ENCODE results near the gene RING1. TPM values are rescaled to one million over a fixed set of nuclear protein-coding genes. Genes with fewer than 3 reads are reported as not detected.

The RING1 gene
- total RNA-seq, 2 experiments from 2014 or later, result 38.1 to 44.0 TPM

DNA sequence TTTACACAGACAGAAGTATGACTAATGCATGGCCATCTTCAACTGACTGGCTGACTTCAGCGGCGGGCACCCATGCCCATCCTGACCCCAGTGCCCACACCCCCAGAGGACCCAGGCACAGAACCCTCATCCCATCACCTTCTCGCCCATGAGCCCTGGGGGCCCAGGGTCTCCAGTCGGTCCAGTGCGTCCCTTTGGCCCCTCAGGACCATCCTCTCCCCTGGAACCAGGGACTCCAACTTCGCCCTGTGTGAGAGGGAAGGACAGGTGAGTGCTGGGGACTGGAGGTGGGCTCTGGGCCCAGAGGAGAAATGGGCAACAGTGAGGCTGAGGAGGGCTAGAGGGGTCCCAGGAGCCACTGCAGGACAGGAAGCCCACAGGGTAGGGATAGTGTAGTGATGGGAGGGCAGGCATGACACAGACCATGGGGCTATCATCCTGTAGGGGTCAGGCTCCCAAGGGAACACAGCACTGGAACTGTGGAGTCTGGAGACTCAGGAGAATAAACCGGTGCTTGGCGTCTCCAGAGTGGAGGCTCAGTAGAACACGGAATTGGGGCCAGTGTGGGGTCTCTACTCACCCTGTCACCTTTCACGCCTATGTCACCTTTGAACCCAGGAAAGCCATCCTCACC lies 32.7 kb upstream of the RING1 start:
- no peak overlapping the region for H3K27ac Mint-ChIP-seq
- H3K9me3 Mint-ChIP-seq, result no peaks in the 10 kb centered on the region
- POLR2A ChIA-PET, result no interaction called here

GRCh38 chr6:33176906-33177305 lies 31.4 kb upstream of the RING1 start:
- no peak overlapping the region for H3K27ac Mint-ChIP-seq
- H3K9me3 Mint-ChIP-seq, result no peaks in the 10 kb centered on the region
- no peaks in the 10 kb centered on the region for H3K4me1 Mint-ChIP-seq
- peaks cover 3% of the 10 kb centered on the region for H3K27me3 Mint-ChIP-seq
- CTCF ChIA-PET, result interaction anchor here (1.5 kb wide), 1 partner anchor 13 kb away, joined by 4 read pairs; no protein-coding TSS in a partner anchor
- no peak overlapping the region for H3K4me3 Mint-ChIP-seq
- POLR2A ChIA-PET, result no interaction called here
- DNase-seq, result no peak
- H3K36me3 Mint-ChIP-seq (ENCODE audit: low read depth), result no peaks in the 10 kb centered on the region

More for the DNA sequence above, 32.7 kb upstream of the RING1 start:
- Mint-ChIP-seq H3K27me3 (peaks cover 3% of the 10 kb centered on the region), H3K36me3 (ENCODE audit: low read depth) (no peaks in the 10 kb centered on the region), H3K4me1 (no peaks in the 10 kb centered on the region), H3K4me3 (no peak overlapping the region)
- CTCF ChIA-PET, result interaction anchor here (1.5 kb wide), 1 partner anchor 13 kb away, joined by 4 read pairs; no protein-coding TSS in a partner anchor
- DNase-seq, result no peak

DNA sequence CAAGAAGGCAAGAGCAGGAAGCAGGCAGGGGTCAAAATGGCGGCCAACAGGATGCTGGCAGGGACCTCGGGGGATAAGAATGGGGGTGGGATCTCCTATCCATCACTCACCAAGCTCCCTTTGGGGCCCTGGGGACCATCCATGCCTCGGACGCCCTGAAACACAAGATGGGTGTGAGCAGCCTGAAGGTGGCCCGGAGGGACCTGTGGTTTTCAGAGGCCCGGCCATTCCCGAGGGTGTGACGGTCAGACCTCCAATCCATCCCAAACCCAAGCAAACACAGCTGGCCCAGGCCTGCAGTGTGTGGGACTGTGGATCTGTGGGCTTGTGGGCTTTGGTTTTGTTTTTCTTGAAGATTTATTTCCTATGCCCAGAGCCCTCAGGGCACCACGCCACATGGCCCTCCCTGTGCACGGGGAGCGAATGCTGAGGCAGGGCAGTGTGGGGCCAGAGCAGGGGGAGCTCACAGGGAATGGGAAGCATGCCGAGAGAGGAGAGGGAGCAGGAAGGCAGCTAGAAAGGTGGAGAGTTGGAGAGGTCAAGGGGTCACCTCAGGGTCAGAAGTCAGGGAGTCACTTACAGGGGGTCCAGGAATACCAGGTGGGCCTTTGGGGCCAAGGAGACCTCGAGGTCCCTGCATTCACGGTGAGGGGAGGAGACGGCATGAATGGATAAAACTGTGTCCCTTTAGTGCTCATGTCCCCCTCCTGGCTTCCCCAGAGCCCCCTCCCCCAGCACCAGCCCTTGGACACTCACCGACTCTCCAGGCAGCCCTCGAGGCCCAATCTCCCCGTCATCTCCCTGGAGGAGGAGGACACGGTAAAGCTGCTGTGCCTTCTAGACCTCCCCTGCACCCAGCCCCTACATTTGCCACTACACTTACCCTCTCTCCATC lies 30.5 kb upstream of the RING1 start:
- peaks cover 3% of the 10 kb centered on the region for H3K27me3 Mint-ChIP-seq
- POLR2A ChIA-PET, result no interaction called here
- no peak overlapping the region for H3K4me3 Mint-ChIP-seq
- H3K4me1 Mint-ChIP-seq, result peaks cover 2% of the 10 kb centered on the region
- no peak for DNase-seq
- peaks cover 3% of the 10 kb centered on the region for H3K36me3 Mint-ChIP-seq (ENCODE audit: low read depth)
- CTCF ChIA-PET, result interaction anchor here (1.5 kb wide), 1 partner anchor 14 kb away, joined by 4 read pairs; no protein-coding TSS in a partner anchor
- H3K9me3 Mint-ChIP-seq, result peaks cover 2% of the 10 kb centered on the region
- H3K27ac Mint-ChIP-seq, result peak overlapping the region; percentile 50

GRCh38 chr6:33178755-33179475 lies 29.4 kb upstream of the RING1 start:
- Mint-ChIP-seq H3K36me3 (ENCODE audit: low read depth) (peaks cover 14% of the 10 kb centered on the region), H3K4me3 (no peak overlapping the region), H3K27ac (no peak overlapping the region), H3K4me1 (peaks cover 14% of the 10 kb centered on the region), H3K27me3 (peaks cover 3% of the 10 kb centered on the region), H3K9me3 (peaks cover 14% of the 10 kb centered on the region)
- POLR2A ChIA-PET, result no interaction called here
- CTCF ChIA-PET, result interaction anchor here (0.9 kb wide), 1 partner anchor 30 kb away, joined by 3 read pairs; the partner anchor contains the start of gene RING1
- no peak for DNase-seq

DNA sequence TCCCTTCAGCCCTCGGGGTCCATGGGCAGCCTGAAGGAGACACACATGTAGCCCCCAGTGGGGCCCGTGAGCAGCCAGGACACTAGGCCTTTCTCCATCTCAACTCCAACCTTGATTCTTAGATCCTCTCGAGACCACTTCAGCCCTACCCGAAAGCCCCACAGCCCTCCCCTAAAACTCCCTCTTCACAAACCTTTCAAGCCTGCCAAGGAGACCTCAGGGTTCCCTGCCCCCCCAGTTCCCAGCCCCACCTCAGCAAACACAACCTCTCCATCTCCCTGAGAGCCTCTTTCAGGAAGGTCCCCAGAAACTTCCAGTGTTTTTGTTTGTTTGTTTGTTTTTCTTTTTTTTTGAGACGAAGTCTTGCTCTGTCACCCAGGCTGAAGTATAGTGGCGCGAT lies 27.2 kb upstream of the RING1 start:
- Mint-ChIP-seq H3K4me1 (peaks cover 21% of the 10 kb centered on the region), H3K27ac (no peak overlapping the region), H3K27me3 (no peaks in the 10 kb centered on the region), H3K36me3 (ENCODE audit: low read depth) (peaks cover 23% of the 10 kb centered on the region), H3K4me3 (no peak overlapping the region), H3K9me3 (peaks cover 18% of the 10 kb centered on the region)
- ChIA-PET POLR2A (no interaction called here), CTCF (interaction anchor here (0.7 to 1.9 kb wide), 3 partner anchors 8 to 133 kb away, joined by 3 to 6 read pairs (median 3); partner anchors contain the start of gene TAPBP)
- DNase-seq, result no peak

DNA sequence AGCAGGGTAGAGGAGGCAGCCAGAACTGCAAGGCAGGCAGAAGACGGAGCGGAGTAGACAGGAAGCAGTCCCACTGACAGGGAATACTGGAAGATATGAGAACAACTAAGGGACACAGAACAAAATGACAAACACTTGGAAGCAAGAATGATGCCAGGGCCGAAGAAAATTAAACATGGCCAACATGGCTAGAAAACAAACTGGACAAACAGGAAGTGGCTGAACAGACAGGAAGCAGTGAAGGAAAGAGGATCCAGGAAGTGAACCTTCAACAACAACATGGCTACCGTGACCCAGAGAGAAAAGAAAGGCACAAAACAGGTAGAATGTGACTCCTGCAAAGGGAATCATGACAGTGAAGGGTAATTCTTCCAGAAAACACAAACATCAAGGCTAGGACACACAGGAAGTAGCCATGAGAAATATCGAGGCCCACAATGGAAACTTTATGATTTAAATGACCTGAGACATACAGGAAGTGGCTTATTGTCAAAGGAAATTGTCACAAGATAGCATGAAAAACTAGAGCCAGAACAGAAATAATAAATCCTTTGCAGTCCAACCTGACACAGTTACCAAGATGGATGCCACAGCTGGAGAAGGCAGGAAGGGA lies 25.1 kb upstream of the RING1 start:
- peak; percentile 38 for DNase-seq
- H3K27ac Mint-ChIP-seq, result peak overlapping the region; percentile 98
- peaks cover 10% of the 10 kb centered on the region for H3K27me3 Mint-ChIP-seq
- H3K36me3 Mint-ChIP-seq (ENCODE audit: low read depth), result peaks cover 23% of the 10 kb centered on the region
- CTCF ChIA-PET, result interaction anchor here (1.1 to 1.9 kb wide), 4 partner anchors 12 to 65 kb away, joined by 4 to 6 read pairs (median 6); no protein-coding TSS in a partner anchor
- H3K9me3 Mint-ChIP-seq, result peaks cover 18% of the 10 kb centered on the region
- H3K4me3 Mint-ChIP-seq, result peak overlapping the region; percentile 35
- H3K4me1 Mint-ChIP-seq, result peaks cover 21% of the 10 kb centered on the region
- POLR2A ChIA-PET, result no interaction called here

DNA sequence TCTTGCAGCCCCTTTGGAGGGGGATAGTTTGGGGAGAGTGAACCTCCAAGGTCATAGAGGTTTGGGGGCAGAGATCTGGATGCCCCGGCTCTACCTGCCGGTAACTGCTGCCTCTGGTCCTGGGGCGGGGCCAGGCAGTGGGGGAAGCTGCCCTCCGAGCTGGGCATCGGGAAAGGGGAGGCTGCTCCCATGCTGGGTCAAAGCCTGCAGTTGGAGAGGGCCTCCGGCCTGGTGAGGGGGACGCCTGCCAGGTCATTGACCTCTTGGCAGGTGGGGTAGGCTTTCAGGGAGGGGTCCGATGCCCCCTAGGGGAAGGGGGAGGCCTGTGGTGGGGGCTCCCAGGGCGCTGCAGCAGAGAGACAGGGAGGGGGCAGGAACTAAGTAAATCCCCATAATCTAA lies 23.1 kb upstream of the RING1 start:
- Mint-ChIP-seq H3K9me3 (peaks cover 18% of the 10 kb centered on the region), H3K4me3 (no peak overlapping the region), H3K36me3 (ENCODE audit: low read depth) (peaks cover 23% of the 10 kb centered on the region), H3K27ac (peak overlapping the region; percentile 98), H3K4me1 (peaks cover 21% of the 10 kb centered on the region), H3K27me3 (peaks cover 15% of the 10 kb centered on the region)
- no peak for DNase-seq
- ChIA-PET CTCF (no interaction called here), POLR2A (interaction anchor here (0.5 kb wide), 1 partner anchor 41 kb away, joined by 5 read pairs; no protein-coding TSS in a partner anchor)

- no peak overlapping the region for H3K4me3 Mint-ChIP-seq
- DNase-seq, result no peak
- peaks cover 18% of the 10 kb centered on the region for H3K9me3 Mint-ChIP-seq
- H3K4me1 Mint-ChIP-seq, result peaks cover 21% of the 10 kb centered on the region
- H3K27me3 Mint-ChIP-seq, result peaks cover 19% of the 10 kb centered on the region
- H3K27ac Mint-ChIP-seq, result no peak overlapping the region
- peaks cover 23% of the 10 kb centered on the region for H3K36me3 Mint-ChIP-seq (ENCODE audit: low read depth)
- ChIA-PET POLR2A (no interaction called here), CTCF (no interaction called here)
These were observed 22.6 kb upstream of the RING1 start for GRCh38 chr6:33185654-33186187.

DNA sequence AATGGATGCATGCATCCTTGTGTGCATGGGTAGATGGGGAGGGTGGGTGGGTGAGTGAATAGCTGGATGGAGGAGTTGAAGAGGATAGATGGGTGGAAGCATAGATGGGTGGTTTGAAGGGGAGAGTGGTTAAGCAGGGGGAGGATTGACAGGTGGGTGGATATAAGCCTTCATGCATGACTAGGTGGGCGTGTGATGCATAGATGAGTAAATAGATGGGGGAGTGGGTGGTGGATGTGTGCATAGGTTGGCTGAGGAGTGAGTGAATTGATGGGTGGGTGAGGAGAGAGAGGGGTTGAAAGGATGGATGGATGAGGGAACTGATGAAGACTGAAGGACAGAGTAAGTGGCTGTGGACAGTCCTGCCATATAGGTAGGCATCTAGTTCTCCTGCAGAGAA lies 20.5 kb upstream of the RING1 start:
- POLR2A ChIA-PET, result no interaction called here
- Mint-ChIP-seq H3K9me3 (peaks cover 15% of the 10 kb centered on the region), H3K4me1 (peaks cover 25% of the 10 kb centered on the region), H3K4me3 (no peak overlapping the region), H3K36me3 (ENCODE audit: low read depth) (peaks cover 21% of the 10 kb centered on the region), H3K27me3 (peaks cover 36% of the 10 kb centered on the region), H3K27ac (no peak overlapping the region)
- CTCF ChIA-PET, result no interaction called here
- no peak for DNase-seq

DNA sequence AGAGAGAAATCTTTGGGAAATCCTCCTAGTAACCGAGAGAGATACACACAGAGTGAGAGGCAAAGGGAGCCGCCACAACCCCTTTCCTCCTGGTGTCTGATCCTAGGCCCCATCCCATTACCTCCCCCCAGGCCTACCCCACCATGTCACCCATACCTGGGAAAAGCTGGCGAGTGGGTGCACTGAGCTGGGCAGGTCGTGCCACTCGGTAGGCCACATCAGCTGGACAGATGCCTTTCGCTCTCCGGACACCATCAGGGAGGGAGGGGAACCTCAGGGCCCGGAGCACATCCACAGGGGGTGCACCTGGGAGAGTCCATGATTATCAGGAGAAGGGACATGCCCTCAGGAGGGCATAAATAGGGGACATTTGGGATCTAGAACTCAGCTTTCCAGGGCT lies 19.1 kb upstream of the RING1 start:
- CTCF ChIA-PET, result no interaction called here
- H3K27me3 Mint-ChIP-seq, result peaks cover 41% of the 10 kb centered on the region

DNA sequence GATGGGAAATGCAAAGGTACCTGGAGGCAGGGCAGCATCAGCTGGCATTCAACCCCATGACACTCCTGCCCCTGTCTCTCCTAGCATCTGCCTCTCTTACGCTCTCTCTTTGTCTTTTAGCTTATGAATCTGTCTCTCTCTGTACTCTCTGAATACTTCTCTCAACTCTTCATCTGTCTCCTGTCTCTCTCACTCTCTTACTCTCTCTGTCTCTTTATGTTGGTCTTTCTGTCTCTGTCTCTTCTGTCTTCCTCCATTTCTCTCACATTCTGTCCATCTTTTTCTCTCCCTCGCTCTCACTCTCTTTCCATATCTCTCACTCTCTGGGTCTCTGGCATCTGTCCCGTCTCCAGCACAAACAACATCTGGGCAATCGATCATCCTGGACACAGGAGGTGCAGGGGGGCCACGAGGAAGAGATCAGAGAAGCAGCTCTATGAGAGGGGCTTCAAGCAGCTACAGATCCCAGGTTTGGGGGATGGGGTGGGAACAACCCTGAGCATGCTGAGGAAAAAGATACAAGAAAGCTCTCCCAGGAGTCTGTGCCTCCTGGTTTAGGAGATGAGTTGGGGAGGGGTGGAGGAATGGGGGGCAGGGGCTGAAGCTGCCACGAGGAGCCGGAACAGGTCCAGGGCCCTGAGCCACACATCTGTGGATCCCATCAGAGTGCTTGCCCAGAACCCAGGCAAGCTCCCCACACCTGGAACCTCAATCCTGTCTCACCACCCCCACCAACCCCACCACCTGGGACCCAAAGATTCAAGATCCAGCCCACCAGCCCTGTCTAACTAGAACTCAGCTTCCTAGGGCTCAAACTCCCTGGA lies 18.5 kb upstream of the RING1 start:
- Mint-ChIP-seq H3K27me3 (peaks cover 41% of the 10 kb centered on the region), H3K4me3 (no peak overlapping the region), H3K4me1 (peaks cover 10% of the 10 kb centered on the region), H3K27ac (no peak overlapping the region), H3K9me3 (no peaks in the 10 kb centered on the region), H3K36me3 (ENCODE audit: low read depth) (peaks cover 16% of the 10 kb centered on the region)
- ChIA-PET POLR2A (no interaction called here), CTCF (interaction anchor here (0.6 kb wide), 1 partner anchor 51 kb away, joined by 3 read pairs; no protein-coding TSS in a partner anchor)
- no peak for DNase-seq

More for the DNA sequence above, 19.1 kb upstream of the RING1 start:
- no peak for DNase-seq
- Mint-ChIP-seq H3K27ac (no peak overlapping the region), H3K9me3 (peaks cover 3% of the 10 kb centered on the region), H3K36me3 (ENCODE audit: low read depth) (peaks cover 16% of the 10 kb centered on the region), H3K4me3 (no peak overlapping the region), H3K4me1 (peaks cover 15% of the 10 kb centered on the region)
- POLR2A ChIA-PET, result no interaction called here
